Ovary (tissue), 3 donors: Measurements from ENCODE around the gene ROBO1.

ENCODE experiments used
- CTCF ChIP-seq, 3 donors: fragments of 450-650 bp in 2 of 3; fragments of 200-600 bp in 1 of 3; IDR thresholded peaks; one replicate each; pipeline versions ENCODE4 v1.5.1 to v1.8.0; 2016 to 2022; ENCODE audit warnings: antibody characterized with exemption in 3 of 3, mild to moderate bottlenecking in 1 of 3
- POLR2A ChIP-seq: fragments of 450-650 bp; IDR thresholded peaks from one replicate; pipeline ENCODE4 v1.6.1; 2017; ENCODE audit warnings: antibody characterized with exemption, mild to moderate bottlenecking, moderate library complexity
- donor health status: DM: no; HTN: no; CAD: no.

- TF ChIP-seq POLR2A: no peak
- no peak for TF ChIP-seq CTCF (IDR thresholded peaks at IDR 0.05)
These were observed 290.6 kb downstream of the ROBO1 start for GRCh38 chr3:79477242-79477641.
